Omental fat pad (tissue), 4 donors: ENCODE measurements around the gene CELF4. TPM values are rescaled to one million over a fixed set of nuclear protein-coding genes. Genes with fewer than 3 reads are reported as not detected.

Experiments
- ATAC-seq: fragments of 150-250 bp; one replicate; pipeline ENCODE4 v1.9.1; 2016; ENCODE audit warnings: mild to moderate bottlenecking, moderate library complexity; ENCODE audit not compliant: low FRiP score
- DNase-seq: peaks from one replicate; pipeline ENCODE4 v3.0.0-alpha.2; 2019; ENCODE audit warnings: low spot score
- total RNA-seq, 4 donors: library from RNA; depleted of rRNA; stranded (reverse); fragments of >200 nt; gene quantifications; one replicate each; pipeline ENCODE4 v1.1.0, GENCODE V29; 2016
- TF ChIP-seq, protein P1 (sequence below), 3 donors: fragments of 450-650 bp; IDR thresholded peaks; one replicate each; pipeline ENCODE4 v1.5.1; 2016 to 2017; ENCODE audit warnings: antibody characterized with exemption in 3 of 3, mild to moderate bottlenecking in 3 of 3, moderate library complexity in 2 of 3

CELF4 gene
- total RNA-seq, 4 donors from 2014 or later: 0.37 to 0.47 TPM; not detected in 2

DNA sequence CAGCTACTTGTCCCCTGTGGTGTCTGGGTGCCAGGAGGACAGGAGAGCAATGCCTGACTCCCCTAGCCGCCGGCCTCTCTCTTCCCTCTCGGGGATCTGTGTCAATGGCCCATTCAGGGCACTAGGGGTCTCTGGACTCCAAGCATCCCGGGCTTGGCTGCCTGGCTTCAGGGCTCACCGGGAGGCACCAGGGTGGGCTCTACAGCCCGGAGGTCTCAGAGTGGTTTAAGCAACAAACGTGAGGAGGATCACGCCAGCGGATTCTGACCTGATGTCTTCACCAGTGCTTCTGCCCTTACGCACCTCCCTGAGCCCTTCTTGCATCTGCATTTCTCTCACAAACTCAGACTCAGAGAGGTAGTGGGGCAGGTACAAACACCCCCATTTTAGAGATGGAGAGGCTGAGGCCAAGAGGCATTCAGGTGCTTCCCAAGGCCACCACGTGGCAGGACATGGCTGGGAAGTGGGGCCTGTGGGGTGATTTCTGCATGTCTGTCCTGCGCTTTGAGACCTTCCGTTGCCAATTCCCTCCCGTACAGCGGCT is 243.0 kb downstream of the CELF4 start:
- TF ChIP-seq, protein P1, sequence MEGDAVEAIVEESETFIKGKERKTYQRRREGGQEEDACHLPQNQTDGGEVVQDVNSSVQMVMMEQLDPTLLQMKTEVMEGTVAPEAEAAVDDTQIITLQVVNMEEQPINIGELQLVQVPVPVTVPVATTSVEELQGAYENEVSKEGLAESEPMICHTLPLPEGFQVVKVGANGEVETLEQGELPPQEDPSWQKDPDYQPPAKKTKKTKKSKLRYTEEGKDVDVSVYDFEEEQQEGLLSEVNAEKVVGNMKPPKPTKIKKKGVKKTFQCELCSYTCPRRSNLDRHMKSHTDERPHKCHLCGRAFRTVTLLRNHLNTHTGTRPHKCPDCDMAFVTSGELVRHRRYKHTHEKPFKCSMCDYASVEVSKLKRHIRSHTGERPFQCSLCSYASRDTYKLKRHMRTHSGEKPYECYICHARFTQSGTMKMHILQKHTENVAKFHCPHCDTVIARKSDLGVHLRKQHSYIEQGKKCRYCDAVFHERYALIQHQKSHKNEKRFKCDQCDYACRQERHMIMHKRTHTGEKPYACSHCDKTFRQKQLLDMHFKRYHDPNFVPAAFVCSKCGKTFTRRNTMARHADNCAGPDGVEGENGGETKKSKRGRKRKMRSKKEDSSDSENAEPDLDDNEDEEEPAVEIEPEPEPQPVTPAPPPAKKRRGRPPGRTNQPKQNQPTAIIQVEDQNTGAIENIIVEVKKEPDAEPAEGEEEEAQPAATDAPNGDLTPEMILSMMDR (IDR thresholded peaks at IDR 0.05): no peak
- no peak for ATAC-seq
- DNase-seq: no peak

DNA sequence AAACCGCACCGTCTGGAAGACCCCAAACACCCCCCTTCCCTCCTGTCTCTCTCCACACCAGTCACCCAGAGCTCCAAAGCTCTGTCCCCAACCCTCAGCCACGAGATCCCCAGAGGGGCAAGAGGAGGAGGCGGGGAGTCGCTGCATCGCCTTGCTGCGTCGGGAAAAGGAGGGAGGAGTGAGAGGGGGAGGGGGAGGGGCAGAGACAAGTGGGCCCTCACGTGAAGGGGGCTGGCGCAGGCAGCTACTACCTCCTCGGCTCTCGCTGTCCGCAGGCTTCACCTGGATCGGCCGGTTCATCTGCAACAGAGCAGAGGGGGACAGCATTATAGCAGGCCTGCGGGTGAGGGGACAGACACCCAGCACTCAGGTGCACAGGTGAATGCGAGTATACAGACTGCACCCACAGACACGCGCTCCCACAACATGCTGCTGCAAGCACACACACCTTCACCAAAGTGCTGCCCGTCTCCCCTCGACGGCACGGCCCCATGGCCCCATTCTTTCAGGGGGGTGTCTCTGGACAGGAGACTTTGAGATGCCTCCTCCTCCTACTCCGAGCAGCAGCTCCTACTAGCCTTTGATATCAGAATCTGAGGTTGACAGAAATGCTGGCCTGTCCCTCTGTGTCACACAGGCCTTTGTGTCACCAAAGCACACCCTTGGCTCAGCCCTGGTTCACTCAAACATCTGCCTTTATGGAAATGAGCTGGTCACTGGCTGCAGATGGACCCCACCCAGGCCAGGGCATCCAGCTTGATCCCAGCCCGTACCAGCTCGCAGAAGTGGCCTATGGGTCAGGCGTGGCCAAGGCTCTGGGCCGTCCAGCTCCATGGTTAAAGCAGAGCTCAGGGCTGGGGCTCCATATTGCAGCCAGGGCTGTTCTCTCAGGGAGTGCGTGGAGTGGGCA is 243.8 kb downstream of the CELF4 start:
- ATAC-seq: no peak
- DNase-seq: no peak
- TF ChIP-seq, protein P1 (IDR thresholded peaks at IDR 0.05): no peak

DNA sequence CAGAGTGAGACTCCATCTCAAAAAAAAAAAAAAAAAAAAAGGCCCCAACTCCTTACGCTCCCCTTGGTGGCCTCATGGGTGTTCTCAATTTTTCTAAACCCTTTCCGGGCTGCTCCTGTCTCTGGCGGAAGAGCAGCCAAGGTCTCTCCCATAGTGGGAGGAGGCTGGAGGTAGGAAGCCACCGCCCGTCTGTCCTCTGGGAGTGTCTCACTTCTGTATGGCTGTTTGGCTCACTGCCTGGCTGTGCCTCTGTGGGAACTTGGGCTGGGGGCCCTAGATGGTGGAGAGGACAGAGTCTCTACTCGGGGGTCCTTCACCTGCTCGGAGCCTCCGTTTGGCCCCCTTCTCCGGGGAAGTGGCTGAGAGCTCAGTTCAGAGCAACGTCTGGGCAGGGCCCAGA is 245.3 kb downstream of the CELF4 start:
- TF ChIP-seq, protein P1 (IDR thresholded peaks at IDR 0.05): no peak
- DNase-seq: no peak
- no peak for ATAC-seq

DNA sequence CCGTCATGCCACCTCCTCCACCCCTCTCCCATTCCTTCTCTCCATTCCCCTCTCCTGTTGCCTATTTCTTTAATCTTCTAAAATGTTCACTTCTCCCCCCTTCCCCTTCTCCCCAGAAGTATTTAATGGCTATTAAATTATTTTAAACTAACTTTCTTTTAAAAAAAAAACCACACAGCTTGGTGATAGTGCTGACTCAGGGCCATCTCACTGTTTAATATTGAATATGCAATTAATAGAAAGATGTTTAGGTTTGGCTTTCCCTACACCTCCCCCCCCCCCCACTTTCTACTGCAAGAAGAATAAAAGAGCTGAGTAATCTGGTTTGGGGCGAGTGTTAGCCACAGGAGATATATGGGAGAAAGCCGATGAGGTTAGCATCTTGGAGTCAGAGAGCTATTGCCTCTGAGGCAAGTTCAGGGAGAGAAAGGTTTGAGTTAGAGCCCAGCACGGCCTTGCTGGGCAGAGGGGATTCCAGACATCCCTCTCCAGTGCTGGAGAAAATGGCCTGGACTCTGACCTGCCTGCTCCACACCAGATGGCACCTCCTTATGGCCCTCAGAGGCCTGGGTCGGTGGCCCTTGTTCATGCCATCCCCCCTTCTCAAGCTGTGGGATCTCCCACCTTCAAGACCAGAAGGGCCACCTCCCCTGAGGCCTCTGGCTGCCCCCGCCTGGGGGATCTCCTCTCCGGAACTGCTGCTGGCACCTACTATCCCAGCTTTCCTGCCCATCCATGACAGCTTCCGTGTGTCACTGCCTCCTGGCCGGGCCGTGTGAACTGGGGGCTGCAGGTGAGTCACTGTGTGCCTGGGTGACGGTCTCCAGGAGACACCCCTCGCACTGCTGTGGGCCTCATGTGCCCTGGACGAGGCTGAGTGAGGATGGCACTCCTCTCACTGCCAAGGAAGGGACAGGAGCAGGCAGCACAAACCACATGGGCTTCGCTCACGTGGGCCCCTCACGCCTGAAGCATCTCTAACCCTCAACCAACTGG is 246.9 kb downstream of the CELF4 start:
- DNase-seq (no peak), ATAC-seq (no peak)
- TF ChIP-seq, protein P1 (IDR thresholded peaks at IDR 0.05): no peak

DNA sequence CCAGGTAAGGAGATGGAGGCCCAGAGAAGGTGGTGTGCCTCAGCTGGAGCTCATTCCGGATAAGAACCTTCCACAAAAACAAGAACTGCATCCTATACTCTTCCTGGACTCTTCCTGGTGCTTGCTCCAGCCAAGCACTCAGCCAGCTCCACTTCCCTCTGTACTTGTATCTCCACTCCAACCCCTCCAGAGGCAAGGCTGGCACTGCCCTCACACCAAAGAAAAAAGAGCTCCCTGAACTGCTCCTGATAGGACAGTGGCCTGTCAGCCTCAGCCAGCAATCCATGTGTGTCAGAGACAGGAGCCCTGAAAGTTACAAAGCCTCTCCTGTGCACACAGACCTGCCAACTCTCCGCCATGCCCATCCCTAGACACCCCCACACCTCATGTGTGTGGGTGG is 248.1 kb downstream of the CELF4 start:
- DNase-seq (no peak), ATAC-seq (no peak)
- TF ChIP-seq, protein P1 (IDR thresholded peaks at IDR 0.05): no peak

DNA sequence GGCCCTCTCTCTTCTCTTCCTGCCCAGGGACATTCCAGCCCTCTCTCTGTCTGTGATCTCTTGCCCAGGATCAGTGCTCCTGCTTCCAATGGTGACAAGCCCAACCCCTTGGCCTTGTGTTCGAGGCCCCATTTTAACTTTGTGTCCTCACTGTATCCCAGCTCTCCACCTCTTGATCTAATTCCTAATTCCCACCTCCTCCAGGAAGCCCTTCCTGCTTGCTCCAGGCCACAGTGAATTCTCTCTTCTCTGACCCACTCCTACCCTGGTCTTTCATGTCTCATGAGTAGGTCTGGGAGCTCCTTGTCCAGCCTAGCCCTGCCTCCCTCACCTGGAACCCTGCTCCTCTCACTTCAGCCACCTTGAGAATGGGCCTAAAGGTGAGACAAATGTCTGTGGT is 249.1 kb downstream of the CELF4 start:
- TF ChIP-seq, protein P1 (IDR thresholded peaks at IDR 0.05): no peak
- ATAC-seq (no peak), DNase-seq (no peak)
